Brain microvascular endothelial cell (primary cell): ENCODE data around the gene ZNF738.
"Not testable (repeated sequence)": the region's sequence is repeated elsewhere in the genome, so short reads cannot be mapped to it uniquely, and the experiment has no call there.

Experiments used
- DNase-seq: peaks from one replicate; pipeline ENCODE4 v3.0.0-alpha.2; 2020
- H3K27ac ChIP-seq: fragments of 250-450 bp; sonication (Bioruptor Pico); 2 replicates; pipeline ENCODE4 v1.5.1; 2020; ENCODE audit warnings: mild to moderate bottlenecking, moderate library complexity
- H3K27me3 ChIP-seq: fragments of 250-450 bp; sonication (Bioruptor Pico); replicated peaks from 2 replicates; pipeline ENCODE4 v1.5.1; 2020; ENCODE audit warnings: mild to moderate bottlenecking
- H3K36me3 ChIP-seq: fragments of 250-450 bp; sonication (Bioruptor Pico); replicated peaks from 2 replicates; pipeline ENCODE4 v1.5.1; 2020; ENCODE audit warnings: mild to moderate bottlenecking
- H3K4me3 ChIP-seq: 2 replicates; pipeline ENCODE4 v1.5.1; 2011; ENCODE audit warnings: low read depth, mild to moderate bottlenecking, control low read depth, low read length, moderate library complexity
- in situ Hi-C: cut with HindIII; loops from 2 replicates; pipeline ENCODE4 v1.10.0; 2017; ENCODE audit warnings: low sequenced_read_pairs, low pct_ligation_motif_present
- TF ChIP-seq, protein P1 (sequence below): IDR thresholded peaks from 2 replicates; pipeline ENCODE4 v1.5.1; 2011; ENCODE audit warnings: low read depth, mild to moderate bottlenecking, moderate library complexity, low read length, control low read depth, inconsistent platforms; ENCODE audit errors: missing control alignments

The ZNF738 gene

DNA sequence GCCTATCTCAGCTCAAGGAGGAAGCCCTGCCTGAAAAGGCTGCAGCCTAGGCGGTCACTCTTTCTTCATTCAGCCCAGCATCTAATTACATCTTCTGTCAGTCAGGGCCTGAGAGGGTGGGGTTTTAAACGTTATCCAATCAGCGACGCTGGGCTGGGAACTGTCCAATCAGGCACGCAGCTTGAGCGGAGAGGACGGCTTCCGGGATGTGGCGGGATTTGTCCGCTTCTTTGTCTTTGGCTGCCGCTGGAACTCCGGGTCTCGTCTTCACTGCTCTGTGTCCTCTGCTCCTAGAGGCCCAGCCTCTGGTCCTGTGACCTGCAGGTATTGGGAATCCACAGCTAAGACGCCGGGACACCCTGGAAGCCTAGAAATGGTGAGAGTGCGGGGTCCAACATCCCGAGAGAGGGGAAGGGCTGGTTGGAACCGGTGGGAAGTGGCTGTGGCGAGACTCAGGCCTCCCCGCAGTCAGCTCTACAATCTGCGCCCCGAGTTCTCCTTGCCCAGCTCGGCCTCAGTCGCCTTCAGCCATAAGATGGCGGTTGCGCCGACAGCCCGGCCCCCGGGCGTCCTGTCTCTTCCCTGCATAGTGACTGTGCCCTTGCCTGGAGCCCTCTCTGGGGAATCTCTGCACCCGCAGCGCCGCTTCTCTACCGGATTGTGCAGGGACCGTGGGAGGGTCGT, at the start of gene ZNF738:
ZNF738 (plus strand) TSS at position 233 of the 684 bp plus-strand sequence; CDS start at position 374, 141 bp downstream.
- peak; percentile 96 for DNase-seq
- in situ Hi-C loops = no loop called here

GRCh38 chr19:21312807-21313206, 46.0 kb upstream of the ZNF738 start:
- H3K4me3 ChIP-seq, H3K36me3 ChIP-seq, in situ Hi-C loops, H3K27ac ChIP-seq, H3K27me3 ChIP-seq, DNase-seq: not testable (repeated sequence)

More for the DNA sequence above, at the start of gene ZNF738:
- TF ChIP-seq, protein P1, sequence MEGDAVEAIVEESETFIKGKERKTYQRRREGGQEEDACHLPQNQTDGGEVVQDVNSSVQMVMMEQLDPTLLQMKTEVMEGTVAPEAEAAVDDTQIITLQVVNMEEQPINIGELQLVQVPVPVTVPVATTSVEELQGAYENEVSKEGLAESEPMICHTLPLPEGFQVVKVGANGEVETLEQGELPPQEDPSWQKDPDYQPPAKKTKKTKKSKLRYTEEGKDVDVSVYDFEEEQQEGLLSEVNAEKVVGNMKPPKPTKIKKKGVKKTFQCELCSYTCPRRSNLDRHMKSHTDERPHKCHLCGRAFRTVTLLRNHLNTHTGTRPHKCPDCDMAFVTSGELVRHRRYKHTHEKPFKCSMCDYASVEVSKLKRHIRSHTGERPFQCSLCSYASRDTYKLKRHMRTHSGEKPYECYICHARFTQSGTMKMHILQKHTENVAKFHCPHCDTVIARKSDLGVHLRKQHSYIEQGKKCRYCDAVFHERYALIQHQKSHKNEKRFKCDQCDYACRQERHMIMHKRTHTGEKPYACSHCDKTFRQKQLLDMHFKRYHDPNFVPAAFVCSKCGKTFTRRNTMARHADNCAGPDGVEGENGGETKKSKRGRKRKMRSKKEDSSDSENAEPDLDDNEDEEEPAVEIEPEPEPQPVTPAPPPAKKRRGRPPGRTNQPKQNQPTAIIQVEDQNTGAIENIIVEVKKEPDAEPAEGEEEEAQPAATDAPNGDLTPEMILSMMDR = no peak
- Histone ChIP-seq H3K4me3 (peak within 1 kb of the TSS; percentile 71), H3K36me3 (peaks cover 2% of the 10 kb centered on the region), H3K27me3 (no peaks in the 10 kb centered on the region), H3K27ac (peak within 1 kb of the TSS; percentile 85)

DNA sequence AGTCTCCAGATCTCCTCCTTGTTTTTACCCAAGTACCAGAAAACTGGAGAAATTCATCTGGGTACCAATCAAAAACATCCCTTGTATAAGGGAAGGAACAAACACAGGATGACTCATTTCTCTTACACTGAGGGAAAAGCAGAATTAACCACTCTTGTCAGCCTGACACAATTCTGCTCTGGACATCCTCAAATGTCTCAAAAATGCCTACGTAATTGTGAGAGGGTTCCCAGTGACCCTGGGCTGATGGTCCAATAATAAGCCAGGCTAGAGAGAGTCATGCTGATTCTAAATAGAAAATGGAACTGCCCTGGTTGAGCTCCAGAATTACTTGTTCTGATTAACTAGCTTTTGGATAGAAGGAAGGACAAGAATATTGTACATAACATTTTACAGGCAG, 44.1 kb upstream of the ZNF738 start:
- in situ Hi-C loops = no loop called here
- Histone ChIP-seq H3K27ac (no peak overlapping the region), H3K4me3 (no peak overlapping the region), H3K27me3 (no peaks in the 10 kb centered on the region), H3K36me3 (no peaks in the 10 kb centered on the region)
- TF ChIP-seq, protein P1 = no peak
- DNase-seq = no peak

DNA sequence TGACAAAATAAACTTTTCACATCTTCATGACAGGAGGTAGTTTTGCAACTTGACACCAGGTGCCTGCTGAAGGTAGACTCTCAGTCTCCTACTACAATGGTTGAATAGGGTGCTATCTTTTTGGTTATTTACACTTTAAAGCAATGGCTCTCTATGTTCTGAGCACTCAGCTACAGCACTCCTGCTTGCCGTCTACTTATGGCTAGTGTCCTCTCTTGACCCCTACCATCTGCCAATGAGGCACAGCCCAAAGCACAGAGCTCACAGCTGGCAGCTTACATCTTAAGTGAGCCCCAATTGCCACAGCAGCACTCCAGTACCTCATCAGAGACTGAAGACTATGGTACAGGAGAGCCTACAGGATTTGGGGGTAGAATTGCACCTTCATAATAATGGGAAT, 41.0 kb upstream of the ZNF738 start:
- H3K36me3 ChIP-seq = no peaks in the 10 kb centered on the region

GRCh38 chr19:21321134-21321533, 37.7 kb upstream of the ZNF738 start:
- H3K27me3 ChIP-seq = no peaks in the 10 kb centered on the region
- H3K36me3 ChIP-seq = peaks cover 4% of the 10 kb centered on the region
- no peak overlapping the region for H3K27ac ChIP-seq
- in situ Hi-C loops = no loop called here
- TF ChIP-seq, protein P1 = no peak
- no peak for DNase-seq
- no peak overlapping the region for H3K4me3 ChIP-seq

More for the DNA sequence above, 41.0 kb upstream of the ZNF738 start:
- no peak overlapping the region for H3K27ac ChIP-seq
- no peak overlapping the region for H3K4me3 ChIP-seq
- in situ Hi-C loops = no loop called here
- H3K27me3 ChIP-seq = no peaks in the 10 kb centered on the region
- TF ChIP-seq, protein P1 = no peak
- DNase-seq = no peak

DNA sequence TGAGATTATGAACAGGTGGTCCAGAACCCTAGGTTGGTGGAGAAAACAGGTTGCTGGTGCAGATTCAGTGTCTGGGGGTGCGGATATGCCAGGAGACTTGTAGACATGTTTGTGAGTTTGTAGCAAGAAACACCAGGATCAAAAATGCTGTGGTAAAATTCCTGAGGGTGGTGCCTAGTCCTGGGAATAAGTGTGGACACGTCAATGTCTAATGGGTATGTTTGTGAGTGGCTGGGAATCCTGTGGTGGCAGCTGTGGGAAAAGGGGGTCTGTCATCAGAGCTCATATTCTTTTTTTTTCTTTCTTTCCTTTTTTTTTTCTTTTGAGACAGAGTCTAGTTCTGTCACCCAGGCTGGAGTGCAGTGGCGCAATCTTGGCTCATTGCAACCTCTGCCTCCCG, 36.8 kb upstream of the ZNF738 start:
- in situ Hi-C loops = no loop called here
- TF ChIP-seq, protein P1 = no peak
- no peak overlapping the region for H3K4me3 ChIP-seq
- peak overlapping the region; percentile 12 for H3K27ac ChIP-seq
- no peaks in the 10 kb centered on the region for H3K27me3 ChIP-seq
- H3K36me3 ChIP-seq = peaks cover 9% of the 10 kb centered on the region
- peak; percentile 9 for DNase-seq
